ENCODE measurements around the gene RPL18A. TPM values are rescaled to one million over a fixed set of nuclear protein-coding genes. Genes with fewer than 3 reads are reported as not detected.

RPL18A gene
- 975 and 1,520 TPM in 2 replicates for total RNA-seq (ENCODE audit: low replicate concordance)

DNA sequence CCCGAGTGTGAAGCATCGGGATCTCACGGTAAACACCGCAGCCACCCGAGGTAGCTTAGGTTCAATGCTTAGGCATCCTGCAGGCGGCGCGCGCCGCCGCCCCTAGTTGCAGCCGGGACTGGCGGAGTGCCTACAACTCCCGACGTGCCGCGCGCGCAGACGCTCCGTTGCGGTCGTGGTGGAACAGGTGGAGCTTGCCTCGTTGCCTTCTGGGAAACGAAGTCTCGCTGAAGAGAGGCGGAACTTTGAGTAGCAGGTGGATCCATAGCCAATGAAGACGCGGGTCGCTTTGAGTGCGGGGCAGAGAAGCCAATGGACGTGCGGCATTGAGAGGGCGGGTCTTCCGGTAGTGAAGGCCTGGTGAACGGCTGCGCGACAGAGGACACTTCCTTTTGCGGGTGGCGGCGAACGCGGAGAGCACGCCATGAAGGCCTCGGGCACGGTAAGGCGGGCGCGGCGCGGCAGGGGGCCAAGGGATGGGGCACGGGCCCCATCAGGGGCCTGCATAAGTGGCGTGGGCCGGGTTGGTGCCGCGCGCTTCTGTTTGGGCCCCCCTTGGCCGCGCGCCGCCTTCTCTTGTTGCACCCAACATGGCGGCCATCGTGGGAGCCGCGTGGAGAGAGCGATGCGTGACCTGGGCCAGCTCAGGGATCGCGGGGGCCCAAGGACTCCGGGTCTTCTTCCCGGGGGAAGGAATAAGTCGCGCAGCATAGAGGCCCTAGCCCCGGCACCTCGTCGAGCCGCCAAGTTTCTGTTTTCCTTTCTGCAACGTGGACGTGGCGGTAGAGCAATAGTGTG is at the start of gene RPL18A:
Gene RPL18A (plus strand): TSS at position 378 of the 798 bp plus-strand sequence. CDS start 47 bp downstream, at position 425.
- TF ChIP-seq CTCF (IDR thresholded peaks at IDR 0.05): peak; percentile 84
- no peak for TF ChIP-seq EZH2 (IDR thresholded peaks at IDR 0.05)
- no peak for TF ChIP-seq EZH2phosphoT487 (IDR thresholded peaks at IDR 0.05)
- peak within 1 kb of the TSS; percentile 97 for H3K27ac Mint-ChIP-seq
- peaks cover 32% of the 10 kb centered on the region for H3K79me2 ChIP-seq (ENCODE audit: low read depth)
- peak within 1 kb of the TSS; percentile 94 for H3K4me3 ChIP-seq
- H3K4me2 ChIP-seq: peak within 1 kb of the TSS; percentile 100
- H3K36me3 Mint-ChIP-seq: peaks cover 24% of the 10 kb centered on the region
- peaks cover 7% of the 10 kb centered on the region for H3K4me1 ChIP-seq
- H3K27ac ChIP-seq: no peak within 1 kb of the TSS
- H3K4me1 Mint-ChIP-seq: peaks cover 30% of the 10 kb centered on the region
- H3F3A ChIP-seq (ENCODE audit: low read depth): peaks cover 44% of the 10 kb centered on the region
- peaks cover 7% of the 10 kb centered on the region for H3K27me3 ChIP-seq
- peak within 1 kb of the TSS; percentile 100 for H3K4me3 Mint-ChIP-seq
- H3K36me3 ChIP-seq: peaks cover 4% of the 10 kb centered on the region
- peak within 1 kb of the TSS; percentile 92 for H3K9ac ChIP-seq
- H4K20me1 ChIP-seq (ENCODE audit: low read depth): peaks cover 49% of the 10 kb centered on the region
- peaks cover 23% of the 10 kb centered on the region for H3K27me3 Mint-ChIP-seq (ENCODE audit: insufficient read depth, low read depth)
- no peaks in the 10 kb centered on the region for H3K9me3 ChIP-seq (ENCODE audit: low read depth)
- peak; percentile 100 for DNase-seq (ENCODE audit: low spot score)
- H2AFZ ChIP-seq (replicated peaks): peak within 1 kb of the TSS; percentile 75
- H3K9me3 Mint-ChIP-seq: no peaks in the 10 kb centered on the region

GRCh38 chr19:17811103-17811502 is 48.6 kb upstream of the RPL18A start:
- no peak for DNase-seq (ENCODE audit: low spot score)
- H3K9me3 ChIP-seq (ENCODE audit: low read depth): no peaks in the 10 kb centered on the region
- no peaks in the 10 kb centered on the region for H4K20me1 ChIP-seq (ENCODE audit: low read depth)
- no peak overlapping the region for H3K4me3 Mint-ChIP-seq
- no peaks in the 10 kb centered on the region for H3K27me3 ChIP-seq
- peaks cover 7% of the 10 kb centered on the region for H3K27me3 Mint-ChIP-seq (ENCODE audit: insufficient read depth, low read depth)
- no peak overlapping the region for H3K4me3 ChIP-seq
- no peaks in the 10 kb centered on the region for H3K4me1 ChIP-seq
- H3K27ac ChIP-seq: no peak overlapping the region
- TF ChIP-seq EZH2phosphoT487 (IDR thresholded peaks at IDR 0.05) (no peak), EZH2 (IDR thresholded peaks at IDR 0.05) (no peak), CTCF (IDR thresholded peaks at IDR 0.05) (no peak)
- H3K9ac ChIP-seq: no peak overlapping the region
- no peak overlapping the region for H2AFZ ChIP-seq (replicated peaks)
- no peaks in the 10 kb centered on the region for H3K9me3 Mint-ChIP-seq
- H3K4me2 ChIP-seq: no peak overlapping the region
- H3K36me3 Mint-ChIP-seq: no peaks in the 10 kb centered on the region
- H3K27ac Mint-ChIP-seq: no peak overlapping the region
- no peaks in the 10 kb centered on the region for H3K4me1 Mint-ChIP-seq
- no peaks in the 10 kb centered on the region for H3K36me3 ChIP-seq
- H3F3A ChIP-seq (ENCODE audit: low read depth): no peaks in the 10 kb centered on the region
- H3K79me2 ChIP-seq (ENCODE audit: low read depth): no peaks in the 10 kb centered on the region

DNA sequence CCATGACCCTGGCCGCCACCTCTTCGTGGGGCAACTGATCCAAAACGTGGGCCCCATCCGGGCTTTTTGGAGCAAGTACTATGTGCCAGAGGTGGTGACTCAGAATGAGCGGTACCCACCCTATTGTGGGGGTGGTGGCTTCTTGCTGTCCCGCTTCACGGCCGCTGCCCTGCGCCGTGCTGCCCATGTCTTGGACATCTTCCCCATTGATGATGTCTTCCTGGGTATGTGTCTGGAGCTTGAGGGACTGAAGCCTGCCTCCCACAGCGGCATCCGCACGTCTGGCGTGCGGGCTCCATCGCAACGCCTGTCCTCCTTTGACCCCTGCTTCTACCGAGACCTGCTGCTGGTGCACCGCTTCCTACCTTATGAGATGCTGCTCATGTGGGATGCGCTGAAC is 48.0 kb upstream of the RPL18A start:
- Histone ChIP-seq H3K9ac (no peak overlapping the region), H3K4me1 (no peaks in the 10 kb centered on the region), H3K36me3 (no peaks in the 10 kb centered on the region), H3K4me3 (no peak overlapping the region), H3K4me2 (no peak overlapping the region), H3K27me3 (no peaks in the 10 kb centered on the region), H3F3A (ENCODE audit: low read depth) (no peaks in the 10 kb centered on the region), H3K9me3 (ENCODE audit: low read depth) (no peaks in the 10 kb centered on the region), H3K79me2 (ENCODE audit: low read depth) (no peaks in the 10 kb centered on the region), H2AFZ (replicated peaks) (no peak overlapping the region), H4K20me1 (ENCODE audit: low read depth) (no peaks in the 10 kb centered on the region), H3K27ac (no peak overlapping the region)
- DNase-seq (ENCODE audit: low spot score): no peak
- no peak overlapping the region for H3K4me3 Mint-ChIP-seq
- H3K27ac Mint-ChIP-seq: no peak overlapping the region
- no peaks in the 10 kb centered on the region for H3K4me1 Mint-ChIP-seq
- TF ChIP-seq EZH2phosphoT487 (IDR thresholded peaks at IDR 0.05): no peak
- no peaks in the 10 kb centered on the region for H3K9me3 Mint-ChIP-seq
- H3K36me3 Mint-ChIP-seq: no peaks in the 10 kb centered on the region
- H3K27me3 Mint-ChIP-seq (ENCODE audit: insufficient read depth, low read depth): peaks cover 7% of the 10 kb centered on the region

DNA sequence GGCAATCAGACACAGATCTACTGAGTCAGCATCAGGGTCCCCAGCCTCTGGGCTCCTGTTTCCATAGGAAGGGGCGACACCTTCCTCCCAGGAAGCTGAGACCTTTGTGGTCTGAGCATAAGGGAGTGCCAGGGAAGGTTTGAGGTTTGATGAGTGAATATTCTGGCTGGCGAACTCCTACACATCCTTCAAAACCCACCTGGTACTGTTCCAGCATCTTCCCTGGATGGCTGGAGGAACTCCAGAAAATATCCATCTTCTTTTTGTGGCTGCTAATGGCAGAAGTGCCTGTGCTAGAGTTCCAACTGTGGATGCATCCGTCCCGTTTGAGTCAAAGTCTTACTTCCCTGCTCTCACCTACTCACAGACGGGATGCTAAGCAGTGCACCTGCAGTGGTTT is 47.6 kb upstream of the RPL18A start:
- Histone ChIP-seq H3K27ac (no peak overlapping the region), H3F3A (ENCODE audit: low read depth) (no peaks in the 10 kb centered on the region), H2AFZ (replicated peaks) (no peak overlapping the region), H3K4me2 (no peak overlapping the region), H3K9me3 (ENCODE audit: low read depth) (no peaks in the 10 kb centered on the region), H4K20me1 (ENCODE audit: low read depth) (no peaks in the 10 kb centered on the region), H3K9ac (no peak overlapping the region), H3K36me3 (no peaks in the 10 kb centered on the region), H3K4me3 (no peak overlapping the region), H3K4me1 (no peaks in the 10 kb centered on the region), H3K27me3 (no peaks in the 10 kb centered on the region), H3K79me2 (ENCODE audit: low read depth) (no peaks in the 10 kb centered on the region)
- Mint-ChIP-seq H3K27me3 (ENCODE audit: insufficient read depth, low read depth) (peaks cover 7% of the 10 kb centered on the region), H3K9me3 (no peaks in the 10 kb centered on the region), H3K27ac (peak overlapping the region; percentile 6), H3K36me3 (no peaks in the 10 kb centered on the region), H3K4me1 (no peaks in the 10 kb centered on the region), H3K4me3 (no peak overlapping the region)
- TF ChIP-seq EZH2phosphoT487 (IDR thresholded peaks at IDR 0.05) (no peak), CTCF (IDR thresholded peaks at IDR 0.05) (no peak), EZH2 (IDR thresholded peaks at IDR 0.05) (no peak)
- no peak for DNase-seq (ENCODE audit: low spot score)

Measured in neural progenitor cell (in vitro differentiated cells).